ENCODE results near the gene OR52B6. TPM values are rescaled to one million over a fixed set of nuclear protein-coding genes. Genes with fewer than 3 reads are reported as not detected.

Gene OR52B6
- polyA plus RNA-seq, 1 donor from 2014 or later: not detected

- TF ChIP-seq MXI1 (conservative IDR thresholded peaks at IDR 0.05; ENCODE audit: poor library complexity, severe bottlenecking) (no peak), RAD21 (conservative IDR thresholded peaks at IDR 0.05) (no peak), EZH2 (IDR thresholded peaks at IDR 0.05; ENCODE audit: borderline replicate concordance, insufficient read depth, low read length, poor library complexity, severe bottlenecking) (no peak), REST (IDR thresholded peaks at IDR 0.05; ENCODE audit: borderline replicate concordance) (no peak), POLR2AphosphoS5 (IDR thresholded peaks at IDR 0.05) (no peak), SMC3 (conservative IDR thresholded peaks at IDR 0.05; ENCODE audit: poor library complexity) (no peak), CTCF (IDR thresholded peaks at IDR 0.05; ENCODE audit: poor library complexity, severe bottlenecking) (no peak), TAF1 (IDR thresholded peaks at IDR 0.05; ENCODE audit: low read depth) (no peak), EP300 (conservative IDR thresholded peaks at IDR 0.05; ENCODE audit: poor library complexity, severe bottlenecking) (no peak)
- H3K4me3 ChIP-seq (ENCODE audit: low read length): no peak overlapping the region
- H3K9ac ChIP-seq (ENCODE audit: low read length): no peak overlapping the region
- H3K27me3 ChIP-seq (ENCODE audit: insufficient read depth, low read depth, low read length): no peaks in the 10 kb centered on the region
- H3K79me2 ChIP-seq (replicated peaks; ENCODE audit: insufficient read depth, low read length): no peaks in the 10 kb centered on the region
- H3K9me2 ChIP-seq (ENCODE audit: insufficient read depth, low read length): no peaks in the 10 kb centered on the region
- no peaks in the 10 kb centered on the region for H3F3A ChIP-seq (ENCODE audit: insufficient read depth, low read length, poor library complexity, severe bottlenecking)
- no peaks in the 10 kb centered on the region for H3K36me3 ChIP-seq (ENCODE audit: insufficient read depth, low read length)
- no peak overlapping the region for H3K4me2 ChIP-seq (ENCODE audit: low read length)
- no peak overlapping the region for H3K27ac ChIP-seq (ENCODE audit: low read length)
- H4K20me1 ChIP-seq (ENCODE audit: insufficient read depth): no peaks in the 10 kb centered on the region
- no peak overlapping the region for H2AFZ ChIP-seq (ENCODE audit: low read depth, low read length)
- H3K9me3 ChIP-seq (ENCODE audit: low read length): no peaks in the 10 kb centered on the region
Measured at GRCh38 chr11:5618807-5619206, 38.1 kb downstream of the OR52B6 start.

- no peaks in the 10 kb centered on the region for H3K36me3 ChIP-seq (ENCODE audit: insufficient read depth, low read length)
- H3K9me3 ChIP-seq (ENCODE audit: low read length): no peaks in the 10 kb centered on the region
- H3K9ac ChIP-seq (ENCODE audit: low read length): no peak overlapping the region
- no peaks in the 10 kb centered on the region for H3F3A ChIP-seq (ENCODE audit: insufficient read depth, low read length, poor library complexity, severe bottlenecking)
- no peaks in the 10 kb centered on the region for H3K79me2 ChIP-seq (replicated peaks; ENCODE audit: insufficient read depth, low read length)
- no peak for TF ChIP-seq POLR2AphosphoS5 (IDR thresholded peaks at IDR 0.05)
- no peak for TF ChIP-seq MXI1 (conservative IDR thresholded peaks at IDR 0.05; ENCODE audit: poor library complexity, severe bottlenecking)
- TF ChIP-seq CTCF (IDR thresholded peaks at IDR 0.05; ENCODE audit: poor library complexity, severe bottlenecking): no peak
- TF ChIP-seq EP300 (conservative IDR thresholded peaks at IDR 0.05; ENCODE audit: poor library complexity, severe bottlenecking): no peak
- no peak for TF ChIP-seq REST (IDR thresholded peaks at IDR 0.05; ENCODE audit: borderline replicate concordance)
- no peak for TF ChIP-seq EZH2 (IDR thresholded peaks at IDR 0.05; ENCODE audit: borderline replicate concordance, insufficient read depth, low read length, poor library complexity, severe bottlenecking)
- TF ChIP-seq SMC3 (conservative IDR thresholded peaks at IDR 0.05; ENCODE audit: poor library complexity): no peak
- TF ChIP-seq RAD21 (conservative IDR thresholded peaks at IDR 0.05): no peak
- TF ChIP-seq TAF1 (IDR thresholded peaks at IDR 0.05; ENCODE audit: low read depth): no peak
- H3K27ac ChIP-seq (ENCODE audit: low read length): no peak overlapping the region
- H3K4me3 ChIP-seq (ENCODE audit: low read length): no peak overlapping the region
- H2AFZ ChIP-seq (ENCODE audit: low read depth, low read length): no peak overlapping the region
- no peaks in the 10 kb centered on the region for H4K20me1 ChIP-seq (ENCODE audit: insufficient read depth)
- no peak overlapping the region for H3K4me2 ChIP-seq (ENCODE audit: low read length)
- H3K9me2 ChIP-seq (ENCODE audit: insufficient read depth, low read length): no peaks in the 10 kb centered on the region
- H3K27me3 ChIP-seq (ENCODE audit: insufficient read depth, low read depth, low read length): no peaks in the 10 kb centered on the region
Measured at GRCh38 chr11:5620651-5621521, 40.2 kb downstream of the OR52B6 start.
